GM11168 (cell line): ENCODE results near the gene TNIP1.

ENCODE experiments used
- in situ Hi-C: fragments of 300-500 bp; cut with MboI; formaldehyde crosslinking; loops from one replicate; pipeline ENCODE4 v1.12.0; 2022; ENCODE audit warnings: low sequenced_read_pairs; ENCODE audit not compliant: unreplicated experiment

The TNIP1 gene, protein sequence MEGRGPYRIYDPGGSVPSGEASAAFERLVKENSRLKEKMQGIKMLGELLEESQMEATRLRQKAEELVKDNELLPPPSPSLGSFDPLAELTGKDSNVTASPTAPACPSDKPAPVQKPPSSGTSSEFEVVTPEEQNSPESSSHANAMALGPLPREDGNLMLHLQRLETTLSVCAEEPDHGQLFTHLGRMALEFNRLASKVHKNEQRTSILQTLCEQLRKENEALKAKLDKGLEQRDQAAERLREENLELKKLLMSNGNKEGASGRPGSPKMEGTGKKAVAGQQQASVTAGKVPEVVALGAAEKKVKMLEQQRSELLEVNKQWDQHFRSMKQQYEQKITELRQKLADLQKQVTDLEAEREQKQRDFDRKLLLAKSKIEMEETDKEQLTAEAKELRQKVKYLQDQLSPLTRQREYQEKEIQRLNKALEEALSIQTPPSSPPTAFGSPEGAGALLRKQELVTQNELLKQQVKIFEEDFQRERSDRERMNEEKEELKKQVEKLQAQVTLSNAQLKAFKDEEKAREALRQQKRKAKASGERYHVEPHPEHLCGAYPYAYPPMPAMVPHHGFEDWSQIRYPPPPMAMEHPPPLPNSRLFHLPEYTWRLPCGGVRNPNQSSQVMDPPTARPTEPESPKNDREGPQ

DNA sequence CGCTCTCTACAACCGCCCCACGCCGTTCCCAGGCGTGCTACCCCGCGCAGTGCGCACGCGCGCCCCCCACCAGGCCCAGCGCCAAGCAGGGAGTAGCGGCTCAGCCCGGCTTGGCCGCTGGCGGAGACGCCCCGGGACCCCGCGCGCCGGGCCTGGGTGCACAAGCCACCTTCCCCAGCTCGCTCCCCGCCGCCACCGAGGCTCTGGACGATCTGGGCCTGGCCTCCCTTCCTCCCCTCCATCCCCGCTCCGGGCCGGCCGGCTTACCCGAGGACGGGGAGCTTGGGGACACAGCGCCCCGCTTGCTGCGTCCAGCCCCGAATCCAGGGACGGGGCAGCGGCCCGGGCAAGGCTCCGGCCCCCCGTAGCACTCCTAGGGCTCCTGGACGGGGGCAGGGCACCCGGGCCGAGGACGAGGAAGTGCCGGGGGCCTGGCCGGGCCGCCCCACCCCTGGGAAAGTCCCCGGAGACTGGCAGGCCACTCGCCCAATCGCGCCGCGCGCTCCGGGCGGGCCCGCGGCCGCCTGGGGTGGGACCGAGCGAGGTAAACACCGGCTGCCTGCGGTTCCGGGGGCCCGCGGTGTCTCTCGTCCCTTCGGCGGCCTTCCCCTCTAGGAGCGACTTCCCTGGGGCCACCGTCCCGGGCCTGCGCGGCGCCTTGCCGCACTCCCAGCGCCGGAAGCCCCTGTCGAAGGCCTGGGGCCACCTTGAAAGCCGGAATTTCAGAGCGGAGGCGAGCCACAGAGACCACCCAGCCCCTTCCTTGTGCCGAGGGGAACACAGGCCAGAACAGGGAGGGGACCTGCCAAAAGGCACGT is at the start of gene TNIP1:
Gene TNIP1, minus strand, starts transcription at position 422 of the 818 bp plus-strand sequence. CDS start 15,939 bp downstream, outside the sequence.
- in situ Hi-C loops = no loop called here

DNA sequence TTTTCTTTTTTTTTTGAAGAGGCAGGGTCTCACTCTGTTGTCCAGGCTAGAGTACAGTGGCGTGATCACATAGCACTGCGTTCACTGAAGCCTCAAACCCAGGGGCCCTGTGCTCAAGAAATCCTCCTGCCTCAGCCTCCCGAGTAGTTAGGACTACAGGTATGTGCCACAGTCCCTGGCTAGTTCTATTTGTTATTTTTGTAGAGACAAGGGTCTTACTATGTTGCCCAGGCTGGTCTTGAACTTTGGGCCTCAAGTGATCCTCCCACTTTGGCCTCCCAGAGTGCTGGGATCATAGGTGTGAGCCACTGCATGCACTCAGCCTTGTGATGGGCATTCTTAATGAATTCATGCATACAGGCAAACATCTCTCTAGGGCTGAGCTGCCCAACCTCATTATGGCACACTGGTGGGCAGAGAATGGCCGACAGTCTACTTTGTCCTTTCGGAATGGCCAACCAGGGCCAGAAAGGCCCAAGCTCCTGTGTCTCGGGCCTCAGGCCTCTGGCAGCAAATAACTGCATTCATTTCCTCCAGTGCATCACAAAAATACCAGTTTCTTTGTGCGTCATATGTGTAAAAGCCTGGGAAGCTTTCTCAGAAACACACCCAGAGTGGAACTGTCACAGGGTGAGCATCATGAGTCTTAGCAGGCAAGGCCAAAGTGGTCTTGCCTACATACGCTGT is 49.5 kb upstream of the TNIP1 start:
- in situ Hi-C loops = no loop called here

DNA sequence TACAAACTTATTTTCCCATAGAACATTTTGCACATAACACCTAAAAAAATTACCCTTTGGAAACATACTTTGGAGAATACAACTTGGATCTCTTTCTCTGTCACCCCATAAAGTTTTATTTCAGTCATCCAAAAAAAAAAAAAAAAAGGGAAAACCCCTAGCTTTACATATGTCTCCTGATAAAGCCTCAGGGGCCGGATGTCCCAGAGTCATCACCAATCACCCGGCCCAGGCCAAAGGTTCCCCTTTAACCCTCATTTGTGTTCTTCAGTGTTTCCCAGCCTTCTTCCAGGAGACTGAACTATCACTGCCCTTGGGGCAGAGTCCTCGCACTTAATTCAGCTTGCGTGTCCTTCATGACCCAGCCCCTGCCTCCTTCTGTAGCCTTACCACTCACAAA is 48.0 kb upstream of the TNIP1 start:
- in situ Hi-C loops = no loop called here

DNA sequence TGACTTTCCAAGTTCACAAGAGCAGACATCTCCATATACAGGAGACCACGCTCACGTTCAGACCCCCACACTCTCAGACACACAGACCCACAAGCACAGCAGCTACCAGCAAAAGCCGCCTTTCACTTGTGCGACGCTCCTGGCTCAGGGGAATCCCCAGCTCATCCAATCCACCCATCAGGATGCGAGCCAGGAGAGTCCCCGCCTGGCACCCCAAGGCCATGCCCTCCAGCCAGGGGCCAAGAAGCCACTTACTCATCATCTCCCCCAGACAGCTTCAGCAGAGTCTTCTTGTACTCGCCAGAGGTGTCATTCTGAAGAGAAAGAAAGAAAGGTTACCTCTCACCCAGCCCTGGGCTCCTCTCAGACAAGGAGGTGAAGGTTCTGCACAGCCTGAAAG is 47.1 kb upstream of the TNIP1 start:
- in situ Hi-C loops = no loop called here

DNA sequence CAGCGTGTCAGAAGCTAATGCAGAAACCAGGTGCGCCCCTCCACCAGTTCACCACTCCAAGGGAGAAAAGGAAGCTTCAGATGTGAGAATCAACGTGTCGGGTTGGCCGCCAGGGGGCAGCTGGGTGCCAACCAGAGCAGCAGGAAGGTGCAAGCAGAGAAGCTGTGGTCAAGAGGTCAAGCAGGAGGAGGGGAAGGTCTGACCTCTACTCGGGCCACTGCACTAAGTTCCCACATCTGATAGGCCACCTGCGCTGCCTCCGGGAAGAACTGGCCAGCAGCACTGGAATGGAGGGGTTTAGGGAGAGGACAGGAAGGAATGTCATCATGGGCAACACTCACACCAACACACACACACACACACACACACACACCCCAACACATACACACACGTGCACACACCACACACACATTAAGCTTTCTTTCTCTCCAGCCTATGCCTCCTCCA is 45.4 kb upstream of the TNIP1 start:
- in situ Hi-C loops = no loop called here

DNA sequence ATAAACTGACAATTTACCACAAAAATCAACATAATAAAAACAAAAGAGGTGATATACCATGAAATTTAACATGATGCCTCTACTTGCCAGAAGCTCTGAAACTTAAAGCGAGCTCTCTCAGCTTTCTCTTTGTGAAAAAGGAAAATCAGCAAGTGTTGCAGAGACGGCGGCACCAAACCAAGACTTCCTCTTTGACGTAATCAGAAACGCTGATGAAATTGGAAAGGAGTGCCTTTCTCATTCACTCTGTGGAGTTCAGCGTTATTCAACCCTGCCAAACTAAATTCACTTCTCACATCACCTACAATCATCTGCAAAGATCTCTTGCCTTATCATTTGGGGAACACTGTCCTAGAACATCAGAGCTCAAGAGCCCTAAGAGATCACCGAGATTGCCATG is 44.6 kb upstream of the TNIP1 start:
- in situ Hi-C loops = no loop called here

DNA sequence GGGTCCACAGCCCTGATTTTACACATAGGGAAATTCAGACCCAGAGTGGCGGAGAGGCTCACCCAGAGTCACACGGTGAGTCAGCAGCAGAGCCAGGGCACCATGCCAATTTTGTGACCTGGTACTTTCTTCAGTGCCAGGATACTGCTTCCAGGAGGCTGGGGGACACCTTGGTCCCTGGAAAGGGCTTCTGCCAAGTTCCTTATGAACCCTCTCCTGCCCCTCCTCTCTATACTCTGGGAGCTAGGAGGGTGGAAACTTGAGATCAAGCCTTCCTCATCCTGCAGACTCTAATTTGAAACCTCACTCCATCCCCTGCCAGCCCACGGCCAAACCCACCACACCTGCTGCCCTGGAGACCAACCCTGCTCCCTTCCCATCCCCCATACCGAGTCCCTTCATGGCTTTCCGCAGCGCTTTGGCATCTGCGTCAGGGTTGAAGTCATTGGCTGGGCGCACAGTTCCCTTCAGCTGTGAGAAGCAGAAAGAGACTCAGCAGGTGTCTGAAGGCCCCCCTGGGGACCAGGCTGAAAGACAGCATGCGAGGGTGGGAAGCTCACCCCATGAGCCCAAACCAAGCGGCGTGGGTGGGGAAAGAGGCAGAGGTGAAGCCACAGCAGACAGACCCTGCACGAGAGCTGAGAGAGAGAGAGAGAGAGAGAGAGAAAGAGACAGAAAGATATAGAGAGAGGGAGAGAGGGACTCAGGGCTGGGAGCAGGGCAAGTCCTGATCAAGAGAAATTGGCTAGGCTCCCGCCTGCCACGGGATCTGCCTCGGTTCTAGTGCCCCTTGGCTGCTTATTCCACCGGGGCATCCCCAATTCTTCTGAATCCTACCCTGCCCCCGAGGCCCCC is 43.3 kb upstream of the TNIP1 start:
- in situ Hi-C loops = loop anchor here (5.0 kb wide), 2 partner anchors 38 to 72 kb away; no protein-coding TSS in a partner anchor

DNA sequence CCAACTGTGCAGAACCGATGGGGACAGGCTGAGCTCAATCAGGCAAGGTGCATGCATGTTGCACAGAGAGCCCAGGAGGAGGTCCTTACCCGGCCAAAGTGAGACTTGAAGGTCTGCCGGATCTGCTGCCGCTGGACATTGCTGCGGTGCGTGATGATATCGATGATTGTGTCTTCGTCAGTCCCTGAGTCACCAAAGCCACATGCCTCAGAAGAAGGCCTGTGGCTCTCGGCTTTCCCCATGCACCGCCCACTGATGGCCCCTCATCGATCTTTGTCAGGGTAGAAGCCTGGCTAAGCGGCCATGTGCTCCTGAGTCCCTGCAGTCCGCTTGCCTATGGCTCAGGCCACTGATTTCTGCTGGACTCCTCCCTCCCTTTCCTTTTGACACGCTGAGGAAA is 42.0 kb upstream of the TNIP1 start:
- in situ Hi-C loops = loop anchor here (5.0 kb wide), 2 partner anchors 39 to 71 kb away; no protein-coding TSS in a partner anchor

DNA sequence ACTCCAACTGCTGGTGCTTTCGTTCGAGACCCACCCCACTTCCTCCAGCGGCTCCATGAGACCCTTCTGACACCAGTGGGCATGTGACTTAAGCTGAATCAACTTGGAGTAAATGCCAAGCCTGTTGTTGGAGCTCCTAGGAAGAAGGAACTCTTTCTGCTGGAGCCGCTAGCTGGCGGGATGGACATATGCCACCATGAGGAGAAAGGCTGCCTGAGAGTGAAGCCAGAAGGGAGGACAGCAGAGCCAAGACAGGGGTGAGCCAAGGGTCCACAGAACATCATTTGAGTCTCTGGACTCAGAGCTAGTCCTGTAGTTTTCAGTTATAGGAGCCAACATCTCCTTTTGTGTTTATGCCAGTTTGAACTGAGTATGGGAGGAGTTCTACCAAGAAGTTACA is 40.8 kb upstream of the TNIP1 start:
- in situ Hi-C loops = loop anchor here (5.0 kb wide), 2 partner anchors 41 to 69 kb away; no protein-coding TSS in a partner anchor

DNA sequence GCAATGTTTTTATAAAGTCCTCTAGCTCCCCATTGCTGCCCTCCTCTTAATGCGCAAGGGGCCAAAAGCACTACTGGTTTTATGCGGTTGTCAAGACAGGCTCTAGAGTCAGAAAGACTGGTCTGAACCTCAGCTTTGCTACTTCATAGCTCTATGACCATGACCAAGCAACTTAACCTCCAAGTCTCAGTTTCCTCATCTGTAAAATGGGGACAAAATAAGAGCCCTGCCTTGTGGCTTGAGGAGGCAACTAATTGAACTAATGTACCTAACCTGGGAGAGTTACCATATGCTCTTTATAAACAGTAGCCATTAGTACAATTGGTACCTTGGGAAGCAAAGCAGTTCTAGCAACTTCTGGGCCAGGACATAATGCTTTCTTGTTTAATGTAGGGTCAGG is 40.3 kb upstream of the TNIP1 start:
- in situ Hi-C loops = loop anchor here (5.0 kb wide), 2 partner anchors 41 to 69 kb away; no protein-coding TSS in a partner anchor

DNA sequence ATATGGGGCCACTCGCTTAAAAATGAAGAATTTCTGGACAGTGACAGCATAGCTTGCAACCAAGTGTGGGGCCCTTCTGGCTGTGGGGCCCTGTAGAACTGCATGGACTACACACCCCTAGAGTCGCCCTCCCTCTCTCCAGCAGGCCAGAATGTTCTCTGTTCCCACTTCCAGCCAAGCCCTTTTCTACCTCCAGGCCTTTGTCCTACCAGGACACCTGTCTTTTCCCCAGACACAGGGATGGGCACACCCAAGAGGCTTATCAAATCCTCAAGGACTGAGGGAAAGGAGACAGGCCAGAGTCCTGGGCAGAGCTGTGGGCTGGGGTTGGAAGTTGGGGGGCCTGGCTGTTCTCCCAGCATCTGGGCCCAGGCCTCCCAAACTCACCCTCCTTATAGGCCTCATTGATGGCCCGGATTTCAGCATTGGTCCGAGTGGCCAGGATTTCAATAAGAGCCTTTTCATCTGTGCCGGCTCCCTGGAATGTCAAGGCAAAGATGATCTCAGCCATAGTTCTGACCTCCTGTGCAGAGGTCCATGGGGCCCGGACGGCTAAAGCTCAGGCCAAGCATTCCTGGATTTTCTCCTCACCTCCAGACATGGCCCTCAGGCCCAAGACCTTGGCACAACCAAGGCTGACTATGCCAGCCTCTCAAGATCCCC is 38.2 kb upstream of the TNIP1 start:
- in situ Hi-C loops = no loop called here

DNA sequence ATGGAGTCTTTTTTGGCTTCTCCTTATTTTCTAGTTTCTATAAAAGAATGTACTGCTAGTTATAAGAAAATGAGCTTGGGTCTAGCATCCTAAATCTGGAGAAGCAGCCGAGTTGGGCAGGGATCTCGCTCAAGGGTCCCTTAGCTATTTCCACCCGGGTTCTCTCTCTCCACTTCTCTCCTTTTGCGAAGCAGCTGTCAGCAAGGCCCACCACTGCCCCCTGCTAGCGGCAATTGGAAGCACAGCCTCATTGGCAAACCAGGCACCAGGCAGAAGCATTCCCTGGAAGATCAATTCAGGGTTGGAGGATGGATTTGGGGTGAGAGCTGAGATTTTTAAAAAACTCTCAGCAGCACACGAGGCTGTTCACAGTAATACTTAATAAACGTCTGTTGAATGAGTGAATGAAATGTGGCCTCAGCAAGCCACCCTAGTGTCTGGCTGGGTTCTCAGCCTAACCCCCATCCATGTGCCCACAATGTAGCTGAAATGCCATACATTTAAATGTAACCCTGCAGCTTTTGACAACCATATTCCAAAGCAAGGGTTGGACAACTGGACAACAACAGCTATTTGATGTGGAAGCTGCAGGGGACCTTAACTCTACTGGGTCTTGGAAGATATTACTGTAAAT is 34.6 kb upstream of the TNIP1 start:
- in situ Hi-C loops = no loop called here

DNA sequence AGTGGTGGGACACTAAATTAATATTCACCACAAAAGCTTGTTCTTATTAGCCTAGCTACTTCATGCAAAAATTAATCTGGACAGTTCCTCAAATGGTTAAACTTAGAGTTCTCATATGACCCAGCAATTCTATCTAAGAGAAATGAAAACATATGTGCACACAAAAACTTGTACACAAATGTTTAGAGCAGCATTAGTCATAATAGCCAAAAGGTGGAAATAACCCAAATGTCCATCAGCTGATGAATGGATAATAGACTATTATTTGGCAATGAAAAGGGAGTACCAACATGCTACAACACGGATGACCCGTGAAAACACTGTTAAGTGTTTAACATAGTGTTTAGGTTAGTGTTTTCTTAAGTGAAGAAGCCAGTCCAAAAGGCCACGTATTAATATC is 32.8 kb upstream of the TNIP1 start:
- in situ Hi-C loops = no loop called here

DNA sequence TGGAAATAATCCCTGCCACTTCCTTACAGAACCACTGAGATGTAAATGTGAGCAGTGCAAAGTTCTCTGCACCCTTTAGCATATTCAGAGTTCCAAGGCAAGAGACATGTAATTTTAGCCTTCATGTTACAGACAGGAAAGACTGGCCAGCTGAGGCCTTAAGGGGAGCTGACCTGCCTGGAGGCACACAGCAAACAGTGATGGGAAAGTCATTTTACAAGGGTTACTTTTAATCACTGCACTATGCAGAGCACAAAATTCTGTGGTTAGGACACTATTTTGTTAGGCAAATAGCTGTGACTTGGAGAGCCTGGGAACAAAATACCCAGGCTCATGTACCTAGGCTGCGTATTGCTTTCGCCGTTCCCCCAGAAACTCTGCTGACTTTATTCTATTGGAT is 30.2 kb upstream of the TNIP1 start:
- in situ Hi-C loops = no loop called here

DNA sequence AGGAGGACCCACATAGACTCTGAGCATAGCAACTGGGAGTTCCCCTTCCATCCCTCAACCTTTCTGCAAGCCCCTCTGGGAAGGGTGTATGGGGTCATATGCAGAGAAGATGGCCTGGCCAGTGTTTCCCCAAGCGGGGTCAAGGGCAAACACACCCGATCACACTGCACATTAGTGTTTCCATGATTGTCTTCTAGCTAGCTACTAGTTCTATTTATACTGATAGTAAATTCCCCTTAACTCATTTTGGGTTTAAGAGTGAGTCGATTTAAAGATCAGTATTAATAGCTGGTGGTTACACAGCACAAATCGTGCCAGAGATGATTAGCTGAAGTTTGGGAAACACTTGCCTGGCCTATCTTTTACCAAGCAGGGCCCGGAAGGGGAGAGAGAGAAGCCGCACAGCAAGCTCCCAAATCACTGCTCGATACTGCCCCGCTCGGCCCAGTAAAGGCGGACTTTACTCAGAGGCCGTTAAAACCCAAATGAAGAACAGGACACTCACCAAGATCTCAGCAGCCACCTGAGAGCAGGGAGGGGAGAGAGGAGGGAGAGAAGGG is 29.4 kb upstream of the TNIP1 start:
- in situ Hi-C loops = no loop called here

DNA sequence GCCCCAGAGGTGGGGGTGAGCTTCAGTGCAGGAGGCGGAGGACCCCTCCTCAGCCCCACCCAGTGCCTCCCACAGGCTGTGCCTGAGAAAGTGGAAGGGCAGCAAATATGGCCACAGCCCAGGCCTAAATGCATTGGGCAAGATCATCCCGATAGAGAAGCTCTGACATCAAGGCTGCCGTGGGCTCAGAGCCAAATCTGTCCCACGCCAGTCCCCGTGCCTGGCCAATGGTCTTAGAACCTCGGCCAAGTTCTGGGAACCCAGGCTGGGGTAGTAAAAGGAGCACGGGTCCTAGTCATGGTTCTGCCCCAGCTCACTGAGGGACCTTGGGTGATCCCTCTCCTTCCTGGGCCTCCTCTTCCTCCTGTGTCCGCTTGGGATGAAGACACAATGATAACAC is 27.7 kb upstream of the TNIP1 start:
- in situ Hi-C loops = no loop called here

DNA sequence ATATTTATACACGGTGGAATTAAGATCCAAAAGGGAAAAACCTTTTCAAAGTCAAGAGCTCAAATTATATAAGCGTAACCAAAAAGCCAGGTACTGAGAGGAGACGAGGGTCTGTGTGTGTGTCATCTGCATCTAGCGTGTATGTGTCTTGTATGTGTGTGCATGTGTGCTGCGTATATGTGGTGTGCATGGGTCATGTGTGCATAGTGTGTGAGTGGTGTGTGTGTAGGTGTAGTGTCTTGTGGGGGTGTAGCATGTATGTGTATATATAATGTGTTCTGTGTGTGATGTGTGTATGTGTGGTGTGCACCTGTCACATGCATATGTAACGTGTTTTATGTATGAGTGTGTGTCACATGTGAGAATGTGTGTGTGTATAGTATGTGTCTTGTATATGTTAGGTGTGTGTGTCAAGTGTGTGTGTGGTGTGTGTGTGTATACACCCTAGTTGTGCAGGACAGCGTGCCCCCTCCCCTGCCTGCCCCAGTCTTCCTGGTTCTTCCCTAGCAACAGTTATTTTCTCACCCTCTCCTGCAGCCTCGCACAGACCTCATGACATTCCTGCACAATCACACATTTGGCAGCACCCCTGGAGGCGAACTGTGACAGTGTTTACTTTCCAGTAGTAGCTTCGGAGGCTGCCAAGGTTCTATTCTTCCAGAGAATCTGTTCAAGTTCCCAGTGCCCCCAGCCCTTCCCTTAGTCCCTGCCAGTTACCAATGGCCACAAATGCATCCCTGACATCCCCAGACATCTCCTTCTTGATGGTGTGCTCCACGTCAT is 27.1 kb upstream of the TNIP1 start:
- in situ Hi-C loops = no loop called here
